HG03520 (cell line): Measurements from ENCODE around the gene OR52N2.

Source experiments
- ATAC-seq: cut with Tn5 transposase; IDR thresholded peaks from one replicate; pipeline ENCODE4 v1.9.1; 2021; ENCODE audit warnings: mild to moderate bottlenecking, moderate library complexity; ENCODE audit not compliant: unreplicated experiment

The OR52N2 gene

DNA sequence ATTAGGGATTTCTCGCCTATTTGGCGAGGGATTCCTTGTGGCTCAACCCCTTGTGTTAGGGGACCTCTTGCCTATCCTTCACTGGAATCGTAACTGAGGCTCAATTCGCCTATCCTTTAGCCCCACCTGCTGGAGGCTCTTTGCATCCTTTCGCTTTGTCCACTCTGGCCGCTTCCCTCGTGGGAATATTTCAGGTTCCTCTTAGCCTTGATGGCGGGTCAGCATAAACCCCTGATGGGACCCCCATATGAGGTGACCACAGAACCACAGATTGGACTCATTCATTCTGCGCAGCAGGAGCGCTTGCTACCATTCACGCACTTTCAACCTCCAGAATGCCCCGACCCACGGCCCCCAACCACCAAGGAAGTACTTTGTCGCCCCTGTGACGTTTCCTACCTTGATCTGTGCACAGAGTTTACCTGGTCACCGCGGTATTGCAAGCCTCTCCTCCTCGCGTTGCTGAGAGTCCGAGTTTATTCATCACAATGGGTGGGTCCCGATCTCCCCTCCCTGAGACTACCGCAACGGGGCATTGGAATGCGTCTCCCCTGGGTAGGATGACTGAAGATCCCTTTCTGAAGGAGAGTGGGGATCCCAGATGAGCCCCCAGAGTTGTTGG, at the start of gene OR52N2:
TSS of gene OR52N2 (plus strand) at position 425 of the 622 bp plus-strand sequence. CDS start 11,412 bp downstream, outside the sequence.
- peak; percentile 96 for ATAC-seq

DNA sequence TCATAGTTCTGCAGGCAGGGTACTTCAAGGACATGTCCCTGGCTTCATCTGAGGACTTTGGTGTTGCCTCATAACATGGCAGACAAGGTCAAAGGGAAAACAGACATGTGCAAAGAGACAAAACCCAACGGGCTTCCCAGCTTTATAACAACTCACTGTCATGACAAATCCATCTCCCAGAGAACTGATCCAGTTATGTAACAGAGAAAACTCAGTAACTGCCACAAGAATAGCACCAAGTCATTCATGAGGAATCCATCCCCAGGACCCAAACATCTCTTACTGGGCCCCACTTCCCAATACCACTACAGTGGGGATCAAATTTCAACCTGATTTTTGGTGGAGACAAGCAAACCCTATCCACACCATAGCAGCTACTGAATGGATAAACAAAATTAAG, 41.7 kb upstream of the OR52N2 start:
- ATAC-seq: no peak

DNA sequence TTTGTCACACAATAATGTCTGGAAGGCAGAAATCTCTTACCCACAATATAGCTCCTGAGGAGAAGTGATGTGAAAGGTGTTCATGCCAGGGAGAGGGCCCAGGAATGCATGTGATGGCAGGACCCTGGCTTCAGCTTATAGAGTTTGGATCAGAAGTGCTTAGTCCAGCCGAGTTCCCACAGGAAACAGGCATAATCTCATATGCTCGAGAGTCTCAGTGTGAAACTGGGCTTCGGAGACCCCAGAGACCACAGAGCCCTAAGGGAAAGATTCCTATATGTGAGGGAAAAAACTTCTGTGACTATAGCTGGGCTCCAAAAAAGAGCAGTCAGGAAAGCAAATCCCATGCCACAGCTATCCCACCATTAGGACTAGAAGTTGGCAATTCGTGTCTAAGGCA, 25.5 kb upstream of the OR52N2 start, which contains the start of gene OR52N5:
TSS of gene OR52N5 (minus strand) at position 101 of the 400 bp plus-strand sequence. CDS start 4,721 bp downstream, outside the sequence.
- no peak for ATAC-seq

DNA sequence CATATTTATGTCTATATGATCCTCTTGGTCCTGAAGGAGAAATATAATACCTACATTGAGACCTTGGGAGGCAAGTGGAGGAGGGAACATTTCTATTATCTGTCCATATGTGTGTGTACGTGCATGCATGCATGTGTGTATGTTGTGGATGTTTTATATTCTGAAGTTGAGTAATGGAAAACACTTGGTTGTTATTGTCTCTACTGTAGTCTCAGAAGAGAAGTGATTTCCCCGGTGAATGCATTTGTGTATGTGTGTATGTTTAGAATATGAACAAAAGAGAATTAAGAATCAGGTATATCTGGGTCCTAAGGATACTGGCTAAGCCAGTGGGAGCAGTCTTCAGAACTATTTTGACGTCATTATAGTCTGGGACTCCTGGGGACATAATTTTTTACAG, 17.6 kb upstream of the OR52N2 start, which contains the start of gene OR52N1:
TSS of gene OR52N1 (minus strand) at position 101 of the 400 bp plus-strand sequence. CDS start 2,449 bp downstream, outside the sequence.
- no peak for ATAC-seq

DNA sequence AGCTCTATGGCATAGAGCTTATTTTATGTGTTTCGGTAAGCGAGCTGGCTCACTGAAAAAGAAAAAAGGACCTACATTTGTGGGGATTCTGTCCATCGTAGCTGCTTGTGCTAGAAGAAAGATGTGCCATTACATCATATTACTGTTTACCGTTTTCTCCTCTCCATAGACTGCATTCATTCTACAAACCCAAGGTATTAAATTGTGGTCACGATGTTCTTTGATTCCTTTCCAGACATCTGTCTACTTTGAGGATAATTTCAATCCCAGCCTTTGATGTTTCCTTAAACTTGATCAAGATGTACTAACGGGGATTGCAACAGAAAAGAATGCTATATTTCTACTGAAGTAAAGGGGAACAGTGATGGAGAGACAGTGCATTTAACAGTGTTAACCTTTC, 12.2 kb upstream of the OR52N2 start:
- ATAC-seq: no peak

DNA sequence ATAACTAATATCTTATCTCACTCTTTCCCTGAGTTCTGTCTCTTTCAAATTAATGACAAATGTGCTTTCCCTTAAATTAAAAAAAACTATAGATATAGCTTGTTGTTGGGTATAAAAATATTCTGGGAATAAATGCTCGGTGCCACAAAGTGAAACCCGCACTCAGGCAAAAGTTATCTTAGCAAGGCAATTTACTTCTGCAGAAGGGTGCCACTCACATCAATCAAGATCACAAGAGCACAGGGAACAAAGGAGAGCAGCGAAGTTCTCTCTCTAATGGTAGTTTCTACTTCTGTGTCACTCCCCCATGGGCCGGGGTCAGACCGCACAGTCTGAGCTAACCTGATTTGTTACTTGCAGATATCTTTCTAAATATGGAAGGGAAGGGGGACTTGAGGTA, 4.7 kb upstream of the OR52N2 start:
- no peak for ATAC-seq

DNA sequence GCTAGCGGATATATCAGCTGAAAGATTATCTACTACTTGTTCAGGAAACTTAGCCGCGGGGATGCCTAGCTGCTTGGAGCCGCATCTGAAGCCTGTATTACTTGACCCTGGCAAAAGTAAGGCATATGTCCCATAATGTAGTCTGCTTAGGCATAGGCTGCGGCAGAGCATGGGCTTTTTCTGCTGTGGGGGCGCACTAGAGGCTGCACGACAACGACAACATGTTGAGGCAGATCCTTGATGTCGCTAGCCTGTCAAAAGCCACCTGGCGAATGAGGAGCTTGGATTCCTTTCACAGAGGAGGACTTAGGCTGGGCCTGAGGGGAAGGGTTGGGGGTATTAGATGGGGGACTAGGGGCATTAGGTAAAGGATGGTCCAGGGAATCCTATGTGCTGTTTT, 1.1 kb upstream of the OR52N2 start:
- ATAC-seq: no peak

DNA sequence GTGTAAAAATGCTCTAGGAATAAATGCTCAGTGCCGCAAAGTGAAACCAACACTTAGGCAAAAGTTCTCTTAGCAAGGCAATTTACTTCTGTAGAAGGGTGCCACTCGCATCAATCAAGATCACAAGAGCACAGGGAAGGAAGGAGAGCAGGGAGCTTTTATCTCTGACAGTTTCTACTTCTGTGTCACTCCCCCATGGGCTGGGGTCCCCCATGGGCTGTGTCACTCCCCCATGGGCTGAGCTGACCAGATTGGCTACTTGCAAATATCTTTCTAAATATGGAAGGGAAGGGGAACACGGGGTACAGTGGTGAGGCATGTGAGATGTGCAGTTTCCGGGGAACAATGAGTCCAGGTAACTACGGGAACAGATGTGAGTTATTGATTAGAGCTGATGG, 397 bp downstream of the OR52N2 start:
- peak; percentile 13 for ATAC-seq

DNA sequence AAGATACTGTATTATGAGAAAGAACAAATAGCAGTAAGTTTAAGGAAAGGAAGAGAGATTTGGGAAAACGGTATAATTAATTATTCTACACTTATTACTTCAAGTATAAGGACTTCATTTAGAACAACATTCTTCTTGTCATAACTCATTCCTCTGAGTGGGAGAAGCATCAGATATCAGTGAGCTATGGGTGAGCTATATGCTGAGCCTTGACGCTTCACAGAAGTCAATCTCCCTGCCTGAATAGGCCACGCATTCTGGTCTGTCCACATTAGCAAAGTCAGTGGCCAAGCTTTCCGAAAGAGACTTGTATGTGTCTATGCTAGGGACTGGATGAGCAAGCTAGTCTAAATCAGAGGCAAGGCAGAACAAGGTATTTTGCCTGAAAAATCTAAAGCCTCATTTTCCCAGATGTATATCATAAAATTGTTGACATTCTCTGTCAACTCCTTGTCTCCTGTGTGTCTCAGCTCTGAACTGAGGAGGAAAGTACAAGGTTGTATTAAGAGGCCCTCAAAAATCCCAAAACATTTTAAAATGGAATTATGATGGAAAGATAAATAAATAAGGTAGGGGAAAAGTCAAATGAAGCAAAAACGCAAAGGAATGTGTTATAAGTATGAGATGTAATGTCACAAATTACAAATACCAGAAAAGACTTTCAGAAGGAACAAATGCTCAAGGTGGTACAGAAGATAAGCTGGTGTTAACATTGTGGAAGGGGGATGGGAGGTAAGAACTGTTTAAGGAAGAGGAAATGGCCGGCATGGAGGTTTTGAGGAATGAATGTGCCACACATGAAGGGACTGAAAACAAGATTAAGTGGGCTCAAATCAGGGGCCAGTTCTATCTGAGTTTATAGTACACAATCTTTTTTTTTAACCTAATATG, 1.4 kb downstream of the OR52N2 start:
- no peak for ATAC-seq

DNA sequence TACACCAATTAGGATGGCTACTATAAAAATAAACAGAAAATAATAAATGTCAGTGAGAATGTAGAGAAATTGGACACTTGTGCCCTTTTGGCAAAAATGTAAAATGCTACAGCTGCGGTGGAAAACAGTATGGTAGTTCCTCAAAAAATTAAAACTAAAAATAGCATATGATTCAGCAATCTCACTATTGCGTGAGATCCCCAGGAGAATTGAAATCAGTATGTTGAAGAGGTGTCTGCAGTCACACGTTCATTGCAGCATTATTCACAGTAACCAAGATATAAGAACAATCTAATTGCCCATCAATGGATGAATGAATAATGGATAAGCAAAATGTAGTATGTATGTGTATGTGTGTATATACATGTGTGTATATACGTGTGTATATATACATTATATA, 6.8 kb downstream of the OR52N2 start:
- no peak for ATAC-seq

DNA sequence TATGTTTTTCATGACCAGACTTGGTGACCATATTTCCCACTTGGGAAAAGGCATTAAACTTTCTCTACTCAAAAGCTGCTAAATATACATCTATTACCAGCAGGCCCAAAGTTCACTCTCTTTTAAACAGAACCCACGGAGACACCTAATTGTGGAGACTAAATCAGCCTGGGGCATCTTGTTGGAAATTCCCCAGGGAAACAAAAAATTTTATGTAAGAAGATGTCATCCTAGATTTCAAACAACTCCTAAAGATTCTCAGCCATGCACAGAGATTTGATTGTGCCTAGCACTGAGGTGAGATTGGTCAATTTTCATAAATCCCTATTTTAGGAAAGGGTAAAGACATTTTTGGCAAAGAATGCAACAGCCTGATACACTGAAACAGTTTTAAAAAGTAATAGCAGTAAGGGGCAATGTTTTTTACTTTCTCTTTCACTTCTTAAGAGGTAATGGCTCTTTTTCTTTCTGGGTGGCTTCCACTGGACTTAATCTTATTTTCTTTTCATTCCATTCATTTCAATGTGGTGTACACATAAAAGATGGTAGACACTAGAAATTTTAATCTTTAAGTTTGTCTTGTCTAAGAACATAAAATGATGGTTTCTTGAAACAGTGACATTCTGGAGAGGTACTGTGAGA, 9.6 kb downstream of the OR52N2 start:
- peak; percentile 52 for ATAC-seq

DNA sequence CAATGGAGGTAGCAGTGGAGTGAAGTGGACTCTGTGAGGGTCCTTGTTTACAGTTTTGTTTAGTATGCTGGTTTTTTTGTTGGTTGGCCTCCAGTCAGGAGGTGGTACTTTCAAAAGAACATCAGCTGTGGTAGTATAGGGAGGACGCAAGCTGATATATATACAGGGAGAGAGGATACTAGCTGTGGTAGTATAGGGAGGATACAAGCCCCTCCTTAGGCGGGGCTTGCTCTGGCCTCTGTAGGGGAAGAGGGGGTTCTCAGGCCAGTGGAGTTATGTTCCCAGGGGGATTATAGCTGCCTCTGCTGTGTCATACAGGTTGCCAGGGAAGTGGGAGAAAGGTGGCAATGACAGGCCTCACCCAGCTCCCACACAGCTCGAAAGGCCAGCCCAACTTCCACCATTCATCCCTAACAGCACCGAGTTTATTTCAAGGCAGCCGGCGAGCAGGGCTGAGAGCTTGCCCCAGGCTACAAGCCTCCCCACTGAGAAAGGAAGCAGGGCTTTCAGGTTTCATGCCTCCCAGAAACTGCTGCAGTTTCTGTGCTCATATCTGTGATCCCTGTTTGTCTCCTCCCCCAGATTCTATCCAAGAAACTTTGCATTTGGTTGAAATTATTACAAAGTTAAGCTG, 22.6 kb downstream of the OR52N2 start:
- no peak for ATAC-seq

DNA sequence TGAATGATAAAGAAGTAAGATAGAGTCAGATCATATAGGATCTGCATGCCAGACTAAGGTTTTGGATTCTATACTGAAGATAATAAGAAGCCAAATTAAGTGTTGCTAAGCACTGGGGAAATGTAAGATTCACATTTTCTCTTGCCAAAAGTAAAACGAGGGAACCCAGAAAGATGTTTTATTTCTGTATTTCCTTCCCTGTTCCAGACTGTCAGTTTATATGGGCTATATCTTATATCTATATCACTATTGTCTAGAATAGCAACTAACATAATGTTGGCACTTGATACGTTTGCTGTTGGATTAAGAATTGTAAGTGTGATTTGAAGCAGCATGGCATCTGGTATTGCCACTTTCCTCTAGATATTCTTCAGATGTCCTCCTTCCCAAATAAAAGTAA, 24.7 kb downstream of the OR52N2 start:
- ATAC-seq: no peak

DNA sequence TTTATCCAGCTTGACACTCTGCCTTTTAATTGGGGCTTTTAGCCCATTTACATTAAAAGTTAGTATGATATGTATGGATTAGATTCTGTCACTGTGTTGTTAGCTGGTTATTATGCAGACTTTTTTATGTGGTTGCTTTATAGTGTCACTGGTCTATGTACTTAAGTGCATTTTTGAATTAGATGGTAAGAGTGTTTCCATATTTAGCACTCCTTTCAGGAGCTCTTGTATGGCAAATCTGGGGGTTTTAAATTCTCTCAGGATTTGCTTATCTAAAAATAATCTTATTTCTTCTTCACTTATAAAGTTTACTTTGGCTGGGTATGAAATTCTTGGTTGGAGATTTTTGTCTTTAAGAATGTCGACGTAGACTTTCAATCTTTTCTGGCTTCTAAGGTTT, 29.0 kb downstream of the OR52N2 start:
- no peak for ATAC-seq

DNA sequence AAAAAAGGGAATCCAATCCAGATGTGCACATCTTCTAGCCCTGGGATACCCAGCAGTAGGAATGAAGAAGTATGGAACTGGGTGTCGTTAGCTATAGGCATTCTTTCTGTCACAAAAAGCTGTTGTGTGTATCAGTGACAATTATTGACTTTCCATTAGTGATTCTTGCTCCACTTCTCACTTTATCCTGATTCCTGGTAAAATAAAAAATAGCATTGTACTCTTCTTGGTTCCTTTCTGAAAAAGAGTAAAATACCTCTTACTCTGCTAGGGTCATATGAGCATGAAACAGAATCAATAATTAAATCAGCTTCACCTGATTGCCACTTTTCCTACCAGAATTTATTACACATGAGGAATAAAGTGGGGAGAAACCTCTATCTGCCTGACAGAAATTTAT, 33.1 kb downstream of the OR52N2 start, which contains the start of gene OR52E6:
TSS of gene OR52E6 (minus strand) at position 101 of the 400 bp plus-strand sequence. CDS start at position 101, 0 bp downstream.
- no peak for ATAC-seq

DNA sequence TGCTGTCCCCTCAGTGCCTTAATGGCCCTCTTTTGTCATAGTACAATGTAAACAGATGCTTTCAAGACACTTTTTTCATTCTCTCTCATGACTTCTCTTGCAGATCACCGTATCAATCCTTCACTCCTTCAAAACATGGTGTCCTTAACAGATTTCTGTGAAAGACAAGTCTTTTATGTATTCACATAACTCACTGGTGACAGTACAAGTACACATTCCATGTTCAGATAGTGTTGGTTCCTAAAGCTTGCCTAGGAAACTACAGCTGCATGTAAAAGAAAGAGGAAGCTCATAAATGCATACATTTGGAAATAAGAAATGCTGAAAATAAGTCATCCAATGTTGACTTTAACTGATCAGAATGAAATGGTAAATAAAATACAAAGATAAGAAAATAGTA, 38.0 kb downstream of the OR52N2 start:
- no peak for ATAC-seq

DNA sequence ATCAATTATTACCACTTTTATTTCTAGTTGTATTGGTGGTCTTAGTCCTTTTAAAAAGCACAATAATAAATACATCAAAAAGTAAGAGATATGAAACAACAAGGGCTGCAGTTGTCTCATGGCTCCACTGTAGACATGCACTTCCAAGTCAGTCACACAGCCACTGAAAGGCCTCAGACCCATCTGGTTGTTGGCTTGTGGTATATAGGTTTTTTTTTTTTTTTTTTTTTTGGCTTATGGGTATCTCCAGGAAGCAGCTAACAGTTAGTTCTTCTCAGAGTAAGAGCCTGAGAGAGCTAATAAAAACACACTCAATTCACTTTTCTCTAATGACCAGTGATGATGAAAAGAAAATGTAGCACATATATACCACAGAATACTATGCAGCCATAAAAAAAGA, 39.0 kb downstream of the OR52N2 start:
- no peak for ATAC-seq

DNA sequence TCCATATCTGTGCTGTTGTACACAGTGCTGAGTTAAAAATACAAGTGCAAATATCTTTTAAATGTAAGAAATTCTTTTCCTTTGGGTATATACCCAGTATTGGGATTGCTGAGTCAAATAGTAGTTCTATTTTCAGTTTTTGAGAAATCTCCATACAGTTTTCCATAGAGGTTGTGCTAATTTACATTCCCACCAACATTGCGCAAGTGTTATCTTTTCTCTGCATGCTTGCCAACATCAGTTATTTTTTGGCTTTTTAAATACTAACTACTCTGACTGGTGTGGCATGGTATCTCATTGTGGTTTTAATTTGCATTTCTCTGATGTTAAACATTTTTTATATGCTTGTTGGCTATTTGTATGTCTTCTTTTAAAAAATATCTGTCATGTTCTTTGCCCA, 42.3 kb downstream of the OR52N2 start:
- no peak for ATAC-seq

DNA sequence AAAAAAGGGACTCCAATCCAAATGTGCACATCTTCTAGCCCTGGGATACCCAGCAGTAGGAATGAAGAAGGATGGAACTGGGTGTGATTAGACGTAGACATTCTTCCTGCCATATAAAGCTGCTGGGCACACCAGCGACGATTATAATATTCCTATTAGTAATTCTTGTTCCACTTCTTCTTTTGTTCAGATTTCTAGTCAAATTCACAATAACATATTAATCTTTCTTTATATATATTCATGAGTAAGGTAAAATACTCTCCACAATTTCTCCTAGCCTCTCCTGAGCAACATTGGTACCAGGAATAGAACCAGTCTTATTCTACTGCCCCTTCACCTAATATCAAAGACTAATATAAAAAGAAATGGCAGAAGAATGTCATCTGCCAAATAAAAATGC, 48.9 kb downstream of the OR52N2 start, which contains the start of gene OR52E8:
TSS of gene OR52E8 (minus strand) at position 101 of the 400 bp plus-strand sequence. CDS start at position 101, 0 bp downstream.
- no peak for ATAC-seq

DNA sequence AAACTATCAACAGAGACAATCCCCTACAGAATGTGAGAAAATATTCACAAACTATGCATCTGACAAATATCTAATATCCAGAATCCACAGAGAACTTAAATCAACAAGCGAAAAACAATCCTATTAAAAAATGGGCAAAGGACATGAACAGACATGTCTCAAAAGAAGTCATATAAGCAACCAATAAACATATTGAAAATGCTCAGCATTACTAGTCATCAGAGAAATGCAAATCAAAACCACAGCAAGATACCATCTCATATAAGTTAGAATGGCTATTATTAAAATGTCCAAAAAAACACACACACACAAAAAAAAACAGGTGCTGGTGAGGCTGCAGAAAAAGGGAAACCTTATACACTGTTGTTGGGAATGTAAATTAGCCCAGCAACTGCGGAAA, 57.1 kb downstream of the OR52N2 start:
- ATAC-seq: no peak
